Measurements from ENCODE around the gene AOC1.

Gene AOC1

DNA sequence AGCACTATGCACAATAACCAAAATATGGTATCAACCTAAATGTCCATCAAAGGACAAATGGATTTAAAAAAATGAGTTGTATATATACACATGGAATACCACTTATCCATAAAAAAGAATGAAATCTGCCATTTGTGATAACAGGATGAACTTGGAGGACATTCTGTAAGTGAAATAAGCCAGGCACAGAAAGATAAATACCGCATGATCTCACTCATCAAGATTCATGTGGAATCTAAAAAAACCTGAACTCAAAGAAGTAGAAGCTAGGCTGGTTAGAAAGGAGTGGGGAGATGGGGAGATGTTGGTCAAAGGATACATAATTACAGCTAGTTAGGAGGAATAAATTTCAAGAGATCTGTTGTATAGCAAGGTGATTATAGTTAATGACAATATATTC is 17.3 kb upstream of the AOC1 start:
- no peak for DNase-seq

DNA sequence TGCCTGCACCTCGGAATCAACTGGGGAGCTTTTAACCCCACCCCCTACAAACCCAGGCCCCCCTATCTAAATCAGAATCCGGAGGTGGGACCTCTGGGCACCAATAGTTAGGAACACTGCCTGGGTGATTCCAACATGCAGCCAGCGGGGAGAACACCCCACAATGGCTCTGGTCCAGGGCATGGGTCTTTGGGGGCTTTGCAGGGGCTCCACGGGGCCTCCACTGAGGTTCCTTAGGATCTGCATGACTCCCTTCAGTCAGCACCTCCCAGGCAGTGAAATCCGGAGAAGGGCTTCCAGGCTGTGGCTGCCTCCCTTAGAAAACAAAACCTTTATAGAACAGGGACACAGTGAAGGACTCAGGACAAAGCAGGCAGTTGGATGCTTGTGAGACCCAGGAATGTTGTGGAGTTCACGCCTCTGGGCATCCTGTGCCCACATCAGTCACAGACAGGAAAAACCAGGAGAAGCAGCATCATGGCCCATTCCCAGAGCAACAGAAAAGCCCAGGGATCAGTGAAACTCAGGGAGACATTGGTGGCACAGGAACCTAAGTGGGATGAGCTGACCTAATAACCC is 16.5 kb upstream of the AOC1 start:
- DNase-seq, result no peak

DNA sequence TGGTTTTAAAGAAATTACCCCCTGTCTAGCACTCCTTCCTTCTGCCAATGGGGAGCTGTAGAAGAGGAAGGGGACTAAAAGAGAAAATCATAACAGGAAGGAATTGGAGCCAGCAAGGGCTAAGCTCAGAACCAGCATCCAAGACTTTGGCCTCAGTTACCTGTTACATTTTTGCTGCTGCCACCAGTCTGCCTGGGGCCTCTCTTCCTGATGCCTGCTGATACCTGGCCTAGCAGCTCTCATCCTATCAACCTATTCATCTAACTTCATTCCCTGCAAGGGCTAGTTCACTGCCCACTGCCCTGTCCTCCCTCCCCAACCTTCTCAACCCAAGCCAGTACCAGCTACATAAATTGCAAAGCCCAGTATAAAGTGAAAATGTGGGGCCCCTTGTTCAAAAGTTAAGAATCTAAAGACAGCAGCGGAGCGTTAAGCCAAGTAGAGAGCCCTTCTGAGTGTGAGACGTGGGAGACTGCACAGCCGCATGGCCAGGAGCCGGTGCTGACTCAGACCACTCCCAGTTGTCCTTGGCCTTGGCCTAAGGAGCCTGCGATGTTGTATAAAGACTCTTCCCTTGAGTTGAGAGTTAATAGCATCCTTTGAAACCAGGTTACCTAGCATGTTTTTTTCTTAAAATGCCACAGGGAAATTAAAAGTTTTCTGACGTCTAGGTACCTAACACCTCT is 13.2 kb upstream of the AOC1 start:
- DNase-seq, result no peak

DNA sequence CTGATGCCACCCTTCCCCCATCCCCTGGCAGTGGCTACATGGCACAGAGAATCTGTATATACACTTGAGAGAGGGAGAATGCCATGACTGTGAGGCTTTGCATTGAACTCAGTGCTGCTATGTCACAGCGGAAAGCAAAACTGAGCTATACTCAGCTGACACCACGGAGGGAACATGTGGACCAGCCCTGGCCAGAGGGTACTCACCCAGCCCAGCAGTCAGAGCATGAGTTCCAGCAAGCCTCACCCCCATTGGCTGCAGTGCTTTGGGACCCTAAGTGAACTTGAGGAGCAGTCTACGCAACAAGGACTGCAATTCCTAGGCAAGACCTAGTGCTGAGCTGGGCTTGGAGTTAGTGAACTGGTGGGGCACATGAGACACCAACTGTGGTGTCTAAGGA is 10.3 kb upstream of the AOC1 start:
- DNase-seq, result no peak

DNA sequence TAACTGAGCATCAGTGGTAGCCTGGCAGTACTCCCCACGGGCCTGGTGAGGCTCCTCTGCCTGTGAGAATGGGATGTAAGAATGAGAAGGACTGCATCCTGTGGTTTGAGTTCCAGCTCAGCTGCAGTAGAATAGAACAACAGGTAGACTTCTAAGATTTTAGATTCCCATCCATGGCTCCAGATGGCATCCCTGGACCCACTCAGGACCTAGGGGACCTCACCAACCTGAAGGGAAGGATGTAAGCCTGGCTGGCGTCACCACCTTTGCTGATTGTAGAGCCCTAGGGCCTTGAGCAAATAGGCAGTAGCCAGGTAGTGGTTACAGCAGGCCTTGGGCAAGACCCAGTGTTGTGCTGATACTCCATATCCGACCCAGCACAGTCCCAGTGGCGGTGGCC is 9.6 kb upstream of the AOC1 start:
- no peak for DNase-seq

DNA sequence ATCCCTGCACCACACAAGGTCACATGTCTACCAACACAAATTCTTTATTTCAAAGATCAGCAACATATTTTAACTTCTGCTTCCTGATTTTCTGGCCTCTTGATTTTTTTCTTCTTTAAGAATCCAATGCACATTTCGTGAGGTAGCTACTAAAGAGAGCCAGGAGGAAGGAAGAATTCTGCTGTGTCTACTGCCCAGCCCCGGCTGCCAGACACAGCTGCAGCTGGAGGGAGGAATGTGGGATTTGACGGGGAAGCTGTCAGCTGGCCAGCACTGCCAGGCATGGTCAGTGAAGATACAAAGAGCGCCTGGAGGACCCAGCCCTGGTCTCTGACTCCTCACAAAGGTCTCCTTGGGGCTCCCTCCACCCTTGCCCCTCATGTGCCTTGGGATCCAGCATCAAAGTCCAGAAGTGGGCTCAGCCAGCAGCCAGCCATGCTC is 6.9 kb upstream of the AOC1 start:
- DNase-seq, result no peak

DNA sequence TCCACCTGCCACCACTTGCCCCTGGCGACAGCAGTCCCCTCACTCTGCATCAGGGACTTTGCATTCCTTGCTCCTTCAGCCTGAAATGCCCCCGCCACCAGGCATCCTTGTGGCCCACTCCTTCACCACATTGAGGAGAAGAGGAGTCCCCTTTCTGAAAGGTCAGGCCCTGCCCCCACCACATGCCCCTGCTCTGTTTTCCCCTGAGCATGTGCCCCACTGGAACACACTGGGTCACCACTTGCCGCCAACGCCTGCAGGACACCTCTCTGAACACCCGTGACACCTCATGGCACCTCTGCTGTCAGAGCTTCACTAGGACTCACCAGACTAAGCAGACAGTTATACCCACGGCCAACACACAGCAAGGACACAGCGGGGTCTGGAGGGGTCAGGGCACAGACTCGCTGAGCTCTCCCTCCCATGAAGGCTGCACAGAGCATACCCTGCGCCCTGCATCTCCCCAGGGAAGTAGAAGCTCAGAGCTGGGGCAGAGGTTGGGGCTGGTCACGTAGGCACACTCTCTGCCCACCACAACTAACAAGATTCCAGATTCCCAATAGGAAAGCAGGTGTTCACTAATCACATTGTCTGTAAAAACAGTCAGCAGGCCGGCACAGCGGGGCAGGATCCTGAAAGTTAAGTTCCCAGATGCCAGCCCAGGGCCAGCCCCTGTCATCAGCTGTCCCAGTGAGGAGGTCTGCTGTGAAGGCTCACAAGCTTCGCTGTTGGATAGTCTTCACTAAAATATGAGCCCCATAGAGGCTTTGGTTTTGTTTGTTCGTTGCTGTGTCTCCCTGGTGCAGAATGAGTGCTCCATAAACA is 5.8 kb upstream of the AOC1 start:
- no peak for DNase-seq

DNA sequence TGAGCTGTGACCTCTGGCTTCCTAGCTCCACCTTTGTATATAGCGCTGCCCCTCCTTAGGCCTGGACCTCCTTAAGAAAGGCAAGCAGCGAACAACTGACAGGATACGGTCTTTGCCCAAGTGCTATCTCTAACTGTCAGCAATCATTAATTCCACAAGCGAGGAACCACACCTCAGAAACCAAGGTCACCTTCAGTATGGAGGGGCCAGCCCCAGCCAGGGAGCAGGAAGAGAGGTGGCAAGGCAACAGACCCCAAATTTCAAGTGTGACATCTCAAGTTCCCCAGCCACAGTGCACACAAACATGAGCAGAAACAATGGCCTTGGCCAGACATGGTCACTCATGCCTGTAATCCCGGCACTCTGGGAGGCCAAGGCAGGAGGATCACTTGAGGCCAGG is 4.8 kb upstream of the AOC1 start:
- DNase-seq, result no peak

DNA sequence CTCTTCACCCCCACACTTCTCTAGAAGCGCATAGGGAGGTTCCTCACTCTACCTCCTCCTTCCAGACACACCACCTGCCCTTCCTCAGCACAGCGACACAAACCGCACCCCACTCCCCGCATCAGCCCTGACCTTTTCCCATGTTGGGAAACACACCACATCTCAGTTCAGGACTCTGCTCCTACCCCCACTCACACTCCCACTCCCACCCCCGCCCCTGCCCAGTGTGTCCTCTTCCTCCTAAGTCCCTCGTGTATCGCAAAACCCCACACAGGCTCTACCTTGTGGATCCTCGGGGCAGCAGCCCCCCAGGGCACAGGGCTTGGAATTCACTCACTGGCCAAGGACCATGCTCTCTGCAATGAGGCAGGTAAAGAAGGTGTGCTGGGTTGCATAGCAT is 4.2 kb upstream of the AOC1 start:
- no peak for DNase-seq

DNA sequence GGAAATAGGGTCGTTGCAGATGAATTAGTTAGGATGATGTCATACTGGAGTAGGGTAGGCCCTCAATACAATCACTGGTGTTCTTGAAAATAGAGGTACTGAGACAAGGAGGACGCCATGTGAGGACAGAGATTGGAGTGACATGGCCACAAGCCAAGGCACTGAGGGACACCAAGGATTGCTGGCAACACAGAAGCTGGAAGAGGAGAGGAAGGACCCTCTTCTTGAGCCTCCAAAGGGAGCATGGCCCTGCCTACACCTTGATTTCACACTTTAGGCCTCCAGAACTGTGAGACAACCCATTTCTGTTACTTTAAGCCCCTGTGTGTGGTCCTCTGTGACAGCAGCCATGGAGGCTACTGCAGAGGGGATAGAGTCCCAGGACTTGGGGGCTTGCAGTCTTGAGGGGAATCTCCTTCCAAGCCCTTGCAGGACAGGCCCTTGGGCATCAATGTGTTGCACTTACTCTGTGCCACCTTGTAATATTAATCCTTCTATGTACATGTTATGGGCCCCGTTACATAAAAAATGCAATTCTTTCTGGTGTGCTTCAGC is 3.7 kb upstream of the AOC1 start:
- DNase-seq, result no peak

DNA sequence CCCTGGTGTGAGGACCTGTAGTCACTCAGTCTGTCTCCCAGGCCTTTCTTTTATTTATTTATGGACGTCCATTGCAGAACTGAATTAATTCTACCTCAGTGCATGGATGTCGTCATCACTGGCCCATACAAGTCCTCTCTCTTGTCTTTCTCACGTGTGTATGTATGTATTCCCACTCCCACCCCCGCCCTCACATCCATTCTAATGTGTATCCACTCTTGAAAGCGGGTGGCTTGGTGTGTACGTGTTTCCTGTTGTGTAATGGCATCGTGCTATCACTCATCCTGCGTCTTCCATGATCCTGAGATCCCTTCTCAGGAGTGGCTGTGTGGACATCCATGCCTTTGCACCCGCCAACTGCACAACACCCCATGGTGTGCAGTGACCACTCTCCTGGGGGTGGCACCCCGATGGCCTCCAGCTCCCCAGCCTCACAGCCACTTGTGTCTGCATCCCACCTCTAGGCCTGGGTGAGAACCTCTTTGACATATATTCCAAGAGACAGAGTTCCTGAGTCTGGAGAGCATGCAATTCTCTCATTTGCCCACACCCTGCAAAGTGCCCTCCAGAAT is 3.0 kb upstream of the AOC1 start:
- no peak for DNase-seq

DNA sequence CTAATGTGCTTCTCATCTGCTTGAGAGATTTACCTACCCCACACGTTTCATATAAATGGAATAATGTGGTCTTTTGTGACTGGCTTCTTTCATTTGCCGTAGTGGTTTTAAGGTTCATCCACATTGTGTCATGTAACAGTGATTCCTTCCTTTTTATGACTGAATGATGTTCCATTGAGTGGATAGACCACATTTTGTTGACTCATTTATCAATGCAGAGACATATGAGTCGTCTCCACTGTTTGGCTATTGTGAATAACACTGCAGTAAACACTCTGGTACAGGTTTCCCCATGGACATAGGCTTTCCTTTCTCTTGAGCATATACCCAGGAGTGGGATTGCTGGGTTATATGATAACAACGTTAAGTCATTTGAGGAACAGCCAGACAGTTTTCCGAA is 2.0 kb upstream of the AOC1 start:
- DNase-seq, result no peak

DNA sequence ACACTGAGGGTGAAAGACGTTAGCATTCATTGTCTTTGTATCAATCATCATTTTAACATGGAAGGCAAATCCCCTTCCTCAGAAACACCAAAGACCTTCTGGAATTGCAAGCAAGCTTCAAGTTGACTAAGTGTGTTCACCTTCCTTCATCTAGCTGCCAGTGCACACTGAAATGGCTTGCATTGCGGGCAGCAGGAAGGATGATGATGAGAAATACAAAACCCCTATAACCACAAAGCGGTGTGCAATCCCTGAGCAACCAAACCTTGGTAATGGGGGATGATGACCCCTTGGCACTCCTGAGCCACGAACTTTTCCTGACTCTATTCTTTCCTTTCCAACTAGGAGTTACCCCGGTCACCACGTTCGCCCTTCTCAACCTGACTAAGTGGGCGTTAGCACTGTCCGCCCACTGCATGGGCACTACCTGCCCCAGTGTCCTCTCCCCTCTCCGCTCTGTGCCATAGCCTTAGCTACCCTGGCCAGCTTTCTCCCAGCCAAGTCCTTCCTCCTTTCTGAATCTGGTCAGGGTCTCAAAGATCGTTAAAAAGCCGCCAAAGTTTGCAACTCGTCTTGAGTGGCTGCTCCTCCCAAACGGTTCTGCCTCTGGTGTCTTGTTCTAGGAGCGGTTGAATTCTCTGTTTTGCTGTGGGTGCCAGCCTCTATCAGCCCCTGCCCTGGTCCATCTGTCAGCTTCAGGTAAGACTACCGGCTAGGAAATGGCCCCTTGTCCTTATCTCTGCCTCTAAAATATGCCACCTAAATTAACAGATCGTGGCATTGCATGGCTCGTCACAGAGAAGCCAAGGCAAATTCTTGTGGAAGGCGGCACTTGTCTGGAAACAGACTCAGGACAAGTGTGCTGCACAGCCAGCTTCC is 586 bp upstream of the AOC1 start:
- DNase-seq, result no peak

DNA sequence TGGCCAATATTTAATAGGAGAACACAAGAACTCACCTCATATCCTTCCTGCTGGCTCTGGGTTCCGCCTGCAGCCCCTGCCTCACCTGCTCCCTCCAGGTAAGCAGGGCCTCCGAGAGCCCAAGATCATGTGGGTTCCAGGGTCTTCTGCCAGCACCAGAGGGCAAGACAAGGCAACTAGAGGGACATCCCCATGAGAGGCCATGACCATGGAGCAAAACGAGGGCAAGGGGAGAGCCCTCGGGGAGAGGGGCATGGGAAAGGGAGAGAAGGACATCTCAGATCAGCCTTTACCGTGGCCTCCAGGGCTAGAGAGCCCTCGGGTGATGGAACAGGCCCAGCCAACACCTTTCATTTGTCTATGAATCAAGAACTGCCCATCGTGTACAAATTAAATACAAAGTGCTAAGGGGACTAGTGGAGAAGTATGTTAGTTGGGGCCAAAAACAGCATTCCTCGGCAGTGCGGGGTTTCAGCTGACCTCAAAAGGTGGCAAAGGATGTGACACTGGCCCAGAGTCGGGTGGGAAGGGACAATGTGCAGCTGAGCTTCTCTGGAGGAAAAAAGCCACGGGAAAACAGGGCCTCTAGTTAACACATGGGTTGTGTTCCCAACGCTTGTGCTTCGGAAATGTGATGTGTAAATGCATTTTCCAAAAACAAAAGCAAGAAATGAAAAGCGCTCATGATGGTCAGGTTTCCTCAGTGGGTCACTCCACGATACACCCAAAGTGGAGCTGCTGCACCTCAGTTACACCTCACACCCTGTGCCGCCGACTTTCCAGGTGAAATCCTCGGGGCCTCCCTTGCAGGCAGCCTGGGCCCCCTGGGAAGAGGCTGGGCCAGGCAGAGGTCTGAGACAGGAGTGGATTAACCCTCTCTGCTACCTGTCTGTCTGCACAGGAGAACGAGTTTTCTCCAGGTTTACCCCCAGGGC is 2.0 kb downstream of the AOC1 start:
- no peak for DNase-seq

DNA sequence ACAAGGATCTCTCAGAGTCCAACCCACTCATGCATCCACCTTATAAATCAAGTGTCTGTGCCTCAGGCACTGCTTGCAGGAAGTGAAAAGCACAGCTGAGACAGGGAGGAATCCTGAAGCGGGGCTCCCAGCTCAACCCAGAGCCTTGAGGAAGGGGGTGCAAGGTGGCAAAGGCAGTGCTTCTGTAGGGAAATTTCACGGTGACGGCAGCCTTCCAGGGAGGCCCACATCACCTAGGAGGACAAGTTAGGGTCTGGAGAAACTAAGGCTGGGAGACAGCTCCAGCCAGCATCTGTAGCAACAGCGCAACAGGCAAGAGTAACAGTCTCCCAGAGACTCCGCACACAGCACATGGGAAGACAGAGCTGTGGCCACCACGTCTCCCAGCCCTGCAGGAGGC is 2.7 kb downstream of the AOC1 start:
- no peak for DNase-seq

DNA sequence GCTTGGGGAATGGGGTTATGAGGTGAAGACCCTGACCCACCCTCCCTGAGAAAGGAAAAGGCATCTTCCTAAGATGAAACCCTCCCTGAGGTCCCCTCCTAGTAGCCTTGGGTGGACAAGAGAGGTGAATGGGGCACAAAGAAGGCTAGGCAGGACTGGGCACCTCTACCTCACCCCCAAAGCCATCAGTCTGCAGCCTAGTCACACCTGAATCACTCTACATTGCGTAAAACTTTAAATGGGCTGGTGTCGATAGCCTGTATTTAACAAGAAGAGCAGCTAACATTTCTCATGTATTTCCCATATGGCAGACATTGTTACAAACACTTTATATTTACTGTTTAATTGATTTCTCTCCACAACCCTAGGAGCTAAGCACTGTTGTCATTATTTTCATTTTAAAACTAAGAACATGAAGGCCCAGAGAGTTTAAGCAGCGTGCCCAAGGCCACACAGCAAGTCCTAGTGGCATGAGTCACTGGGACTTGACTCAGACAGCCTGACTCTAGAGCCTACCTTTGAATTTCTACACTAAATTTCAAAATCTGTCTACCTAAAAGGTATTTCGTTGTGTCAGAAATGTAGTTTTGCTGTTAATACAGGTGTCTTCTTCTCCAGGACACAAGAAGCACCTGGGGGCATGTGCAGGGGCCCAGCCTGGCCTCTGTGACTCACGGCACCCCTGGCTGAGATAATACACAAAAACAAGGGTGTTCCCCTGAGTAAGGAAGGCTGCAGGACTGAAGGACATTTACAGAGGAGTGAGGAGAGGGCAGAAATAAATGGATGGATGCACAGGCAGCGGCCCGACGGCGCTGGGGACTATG is 3.4 kb downstream of the AOC1 start:
- DNase-seq, result no peak

DNA sequence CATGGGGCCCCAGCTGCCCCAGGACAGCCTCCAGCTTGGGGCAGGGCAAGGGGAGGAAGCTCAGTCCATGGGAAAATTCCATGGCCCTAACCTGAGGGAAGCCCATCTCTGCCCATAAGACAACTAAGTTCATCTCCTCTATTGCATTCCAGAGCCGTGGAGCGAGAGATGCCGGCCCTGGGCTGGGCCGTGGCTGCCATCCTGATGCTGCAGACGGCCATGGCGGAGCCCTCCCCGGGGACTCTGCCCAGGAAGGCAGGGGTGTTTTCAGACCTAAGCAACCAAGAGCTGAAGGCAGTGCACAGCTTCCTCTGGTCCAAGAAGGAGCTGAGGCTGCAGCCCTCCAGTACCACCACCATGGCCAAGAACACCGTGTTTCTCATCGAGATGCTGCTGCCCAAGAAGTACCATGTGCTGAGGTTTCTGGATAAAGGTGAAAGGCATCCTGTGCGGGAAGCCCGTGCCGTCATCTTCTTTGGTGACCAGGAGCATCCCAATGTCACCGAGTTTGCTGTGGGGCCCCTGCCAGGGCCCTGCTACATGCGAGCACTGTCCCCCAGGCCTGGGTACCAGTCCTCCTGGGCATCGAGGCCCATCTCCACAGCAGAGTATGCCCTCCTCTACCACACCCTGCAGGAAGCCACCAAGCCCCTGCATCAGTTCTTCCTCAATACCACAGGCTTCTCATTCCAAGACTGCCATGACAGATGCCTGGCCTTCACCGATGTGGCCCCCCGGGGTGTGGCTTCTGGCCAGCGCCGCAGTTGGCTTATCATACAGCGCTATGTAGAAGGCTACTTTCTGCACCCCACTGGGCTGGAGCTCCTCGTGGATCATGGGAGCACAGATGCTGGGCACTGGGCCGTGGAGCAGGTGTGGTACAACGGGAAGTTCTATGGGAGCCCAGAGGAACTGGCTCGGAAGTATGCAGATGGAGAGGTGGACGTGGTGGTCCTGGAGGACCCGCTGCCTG is 4.3 kb downstream of the AOC1 start:
- DNase-seq, result no peak

DNA sequence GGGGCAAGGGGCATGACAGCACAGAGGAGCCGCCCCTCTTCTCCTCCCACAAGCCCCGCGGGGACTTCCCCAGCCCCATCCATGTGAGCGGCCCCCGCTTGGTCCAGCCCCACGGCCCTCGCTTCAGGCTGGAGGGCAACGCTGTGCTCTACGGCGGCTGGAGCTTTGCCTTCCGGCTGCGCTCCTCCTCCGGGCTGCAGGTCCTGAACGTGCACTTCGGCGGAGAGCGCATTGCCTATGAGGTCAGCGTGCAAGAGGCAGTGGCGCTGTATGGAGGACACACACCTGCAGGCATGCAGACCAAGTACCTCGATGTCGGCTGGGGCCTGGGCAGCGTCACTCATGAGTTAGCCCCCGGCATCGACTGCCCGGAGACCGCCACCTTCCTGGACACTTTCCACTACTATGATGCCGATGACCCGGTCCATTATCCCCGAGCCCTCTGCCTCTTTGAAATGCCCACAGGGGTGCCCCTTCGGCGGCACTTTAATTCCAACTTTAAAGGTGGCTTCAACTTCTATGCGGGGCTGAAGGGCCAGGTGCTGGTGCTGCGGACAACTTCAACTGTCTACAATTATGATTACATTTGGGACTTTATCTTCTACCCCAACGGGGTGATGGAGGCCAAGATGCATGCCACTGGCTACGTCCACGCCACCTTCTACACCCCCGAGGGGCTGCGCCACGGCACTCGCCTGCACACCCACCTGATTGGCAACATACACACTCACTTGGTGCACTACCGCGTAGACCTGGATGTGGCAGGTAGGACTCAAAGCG is 5.1 kb downstream of the AOC1 start:
- no peak for DNase-seq

Data from NCI-H510A treated with DMSO at 0.1 percent for 48 hours (cell line).